ENCODE results near the gene RPH3AL.
A peak's percentile ranks its signal among the peaks of the same experiment; 100 is the strongest.
"Not testable (repeated sequence)": the region's sequence is repeated elsewhere in the genome, so short reads cannot be mapped to it uniquely, and the experiment has no call there.

The RPH3AL gene

DNA sequence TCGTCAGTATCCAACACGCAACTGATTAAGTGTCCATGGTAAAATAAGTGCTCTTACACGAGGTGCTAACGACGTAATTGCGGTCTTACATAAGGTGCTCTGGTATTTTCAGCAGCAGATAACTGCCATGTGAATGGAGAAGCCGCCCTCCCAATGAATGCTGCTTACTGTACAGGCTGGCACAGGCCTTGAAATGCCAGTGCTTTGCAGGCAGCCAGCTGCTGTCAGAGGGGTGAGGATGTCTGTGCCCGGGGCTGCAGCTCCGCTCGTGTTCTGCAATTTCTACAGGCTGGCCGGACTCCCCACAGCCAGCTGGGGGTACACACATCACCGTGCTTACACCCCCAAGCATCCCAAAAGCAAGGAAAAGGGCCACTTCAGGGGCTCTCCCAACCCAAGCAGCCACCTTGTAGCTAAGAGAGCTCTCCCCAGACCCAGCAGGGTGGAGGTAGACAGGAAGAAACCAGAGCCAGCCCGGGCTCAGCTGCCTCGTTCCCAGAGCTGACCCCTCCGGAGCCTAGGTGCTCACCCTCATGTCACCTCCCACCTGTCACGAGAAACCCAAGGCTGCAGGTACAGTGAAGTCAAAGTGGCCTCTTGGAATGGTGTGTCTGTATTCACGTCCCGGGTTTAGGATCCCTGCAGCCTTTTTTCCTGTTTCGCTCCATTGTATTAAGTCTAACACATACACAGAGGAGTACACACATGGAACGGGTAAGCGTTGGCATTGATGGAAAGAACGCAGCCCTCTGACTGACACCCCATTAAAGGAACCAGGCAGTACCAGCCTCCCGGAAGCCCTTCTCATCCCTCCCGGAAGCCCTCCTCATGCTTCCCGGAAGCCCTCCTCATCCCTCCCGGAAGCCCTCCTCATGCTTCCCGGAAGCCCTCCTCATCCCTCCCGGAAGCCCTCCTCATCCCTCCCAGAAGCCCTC is 27.2 kb upstream of the RPH3AL start:
- no peak for DNase-seq

DNA sequence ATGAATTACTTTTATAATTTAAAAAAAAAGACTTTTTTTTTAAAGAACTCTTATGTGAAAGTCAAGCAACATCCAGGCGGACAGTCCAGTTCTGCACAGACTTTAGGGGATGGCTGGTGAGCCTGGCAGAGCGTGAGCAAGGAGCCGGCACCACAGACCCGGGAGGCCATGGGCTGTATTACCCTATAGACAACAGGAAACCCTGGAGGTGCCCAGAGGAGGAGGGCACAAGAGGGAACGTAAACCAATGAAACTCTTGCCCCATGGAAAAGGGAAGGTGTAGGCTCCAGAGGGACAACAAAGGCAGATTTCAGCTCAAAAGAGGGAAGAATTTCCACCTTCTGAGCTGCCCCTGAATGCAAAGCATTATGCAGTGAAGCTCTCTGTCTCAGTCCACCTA is 25.5 kb upstream of the RPH3AL start:
- DNase-seq: no peak

DNA sequence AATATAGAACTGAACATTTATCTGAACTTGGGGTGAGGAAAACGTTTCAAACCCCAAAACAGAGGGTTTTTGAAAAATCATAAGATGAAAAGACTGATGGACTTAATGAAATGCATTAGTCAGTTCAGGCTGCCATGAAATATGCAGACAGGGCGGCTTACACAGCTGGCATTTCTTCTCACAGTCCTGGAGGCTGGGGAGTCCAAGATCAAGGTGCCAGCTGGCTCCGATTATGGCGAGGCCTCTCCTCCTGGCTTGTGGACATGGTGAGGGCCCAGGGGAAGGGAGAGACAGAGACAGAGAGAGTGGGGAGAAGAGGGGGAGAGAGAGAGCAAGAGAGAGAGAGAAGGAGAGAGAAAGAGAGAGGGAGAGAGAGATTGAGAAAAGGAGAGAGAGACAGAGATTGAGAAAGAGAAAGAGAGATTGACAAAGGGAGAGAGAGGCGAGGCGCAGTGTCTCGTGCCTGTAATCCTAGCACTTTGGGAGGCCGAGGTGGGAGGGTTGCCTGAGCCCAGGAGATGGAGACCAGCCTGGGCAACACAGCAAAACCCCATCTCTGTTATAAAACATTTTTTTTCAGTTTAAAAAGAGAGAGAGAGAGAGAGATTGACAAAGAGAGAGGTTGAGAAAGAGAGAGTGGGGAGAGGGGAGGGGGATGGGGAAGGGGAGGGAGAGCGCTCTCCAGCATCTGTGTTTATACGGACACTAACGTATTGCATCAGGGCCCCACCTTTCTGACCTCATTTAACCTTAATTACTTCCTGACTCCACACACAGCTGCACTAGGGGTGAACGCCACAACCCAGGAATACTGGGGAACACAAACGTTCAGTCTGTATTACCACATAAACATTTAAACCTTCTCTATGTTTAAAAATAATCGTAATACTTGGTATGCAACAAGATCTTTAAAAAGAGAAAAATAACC is 24.6 kb upstream of the RPH3AL start:
- peak in 2 of 14 donors; percentile 6 to 22 for DNase-seq

DNA sequence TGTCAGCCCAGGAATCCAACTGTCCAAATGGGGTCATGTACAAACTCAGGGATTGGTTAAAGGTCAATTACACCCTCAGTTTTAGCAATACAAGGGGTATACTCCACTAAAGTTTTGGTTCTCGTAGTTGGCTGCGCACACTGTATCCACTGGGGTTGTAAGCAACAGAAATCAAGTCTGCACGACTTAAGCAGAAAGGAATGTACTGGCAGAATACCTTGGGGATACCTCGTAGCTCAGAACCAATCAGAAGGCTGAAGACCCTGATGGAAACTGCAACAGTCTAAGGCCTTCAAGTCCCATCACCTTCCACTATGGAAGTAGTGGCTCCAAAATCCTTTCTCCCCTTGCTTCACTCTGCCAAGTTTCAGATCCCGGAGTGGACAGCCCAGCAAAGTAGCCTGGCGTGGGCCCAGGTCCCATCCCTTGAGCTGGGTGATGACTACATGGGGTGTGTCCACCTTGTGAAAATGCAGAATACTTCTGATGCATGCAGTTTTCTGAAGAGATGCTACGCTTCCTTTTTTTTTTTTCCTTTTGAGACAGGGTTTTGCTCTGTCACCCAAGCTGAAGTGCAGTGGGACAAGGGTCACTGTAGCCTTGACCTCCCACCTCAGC is 21.1 kb upstream of the RPH3AL start:
- no peak for DNase-seq

DNA sequence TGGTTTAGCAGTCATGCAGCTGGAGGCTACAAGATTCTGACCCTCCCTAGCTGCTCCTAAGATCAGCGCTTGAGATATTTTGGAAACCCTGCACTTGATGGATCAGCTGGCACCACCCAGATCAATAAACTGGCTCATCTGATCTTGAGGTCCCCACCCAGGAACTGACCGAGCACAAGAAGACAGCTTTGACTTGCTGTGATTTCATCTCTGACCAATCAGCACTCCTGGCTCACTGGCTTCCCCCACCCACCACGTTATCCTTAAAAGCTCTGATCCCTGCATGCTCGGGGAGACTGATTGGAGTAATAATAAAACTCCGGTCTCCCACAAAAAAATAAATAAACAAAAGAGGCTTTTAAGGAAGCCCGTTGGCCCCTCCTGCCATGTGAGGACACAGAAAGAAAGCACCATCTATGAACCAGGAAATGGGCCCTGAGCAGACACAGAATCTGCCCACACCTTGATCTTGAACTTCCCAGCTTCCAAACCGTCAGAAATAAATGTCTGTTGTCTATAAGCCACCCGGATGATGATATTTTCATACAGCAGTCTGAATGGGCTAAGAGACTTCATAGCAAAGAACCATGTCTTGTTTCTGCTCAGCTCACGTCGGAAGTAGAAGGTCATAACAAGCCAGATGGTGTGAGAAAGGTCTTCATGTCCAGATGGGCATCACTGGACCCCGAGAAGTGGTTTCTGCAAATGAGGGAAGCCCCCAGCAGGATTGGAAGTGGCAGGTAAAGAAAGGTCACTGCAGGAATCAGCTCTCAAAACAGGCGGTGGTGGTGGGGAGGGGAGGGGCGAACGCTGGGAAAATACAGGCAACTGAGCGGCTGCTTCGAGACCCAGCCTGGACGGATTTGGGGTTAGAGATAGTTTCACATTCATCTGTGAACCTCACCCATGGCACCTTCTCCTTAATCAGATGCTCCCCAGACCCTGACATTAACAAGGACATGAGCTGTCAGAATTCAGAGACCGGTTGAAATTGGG is 19.8 kb upstream of the RPH3AL start:
- DNase-seq: no peak

DNA sequence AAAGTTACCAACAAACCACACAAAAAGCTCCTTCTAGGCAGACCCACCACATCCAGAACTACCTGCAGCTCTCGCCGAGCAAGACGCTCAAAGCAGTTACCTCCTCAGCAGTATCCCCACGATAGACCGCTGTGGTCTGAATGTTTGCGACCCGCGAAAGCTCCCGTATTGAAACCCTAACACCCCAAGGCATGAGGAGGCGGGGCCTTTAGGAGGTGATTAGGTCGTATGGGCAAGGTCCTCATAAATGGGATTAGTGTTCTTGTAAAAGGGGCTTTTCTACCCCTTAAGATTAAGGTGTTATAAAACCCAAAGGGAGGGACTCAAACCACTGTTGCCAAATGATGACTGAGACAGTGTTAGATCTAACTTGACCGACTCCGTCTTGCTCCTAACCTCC is 19.0 kb upstream of the RPH3AL start:
- DNase-seq: no peak

DNA sequence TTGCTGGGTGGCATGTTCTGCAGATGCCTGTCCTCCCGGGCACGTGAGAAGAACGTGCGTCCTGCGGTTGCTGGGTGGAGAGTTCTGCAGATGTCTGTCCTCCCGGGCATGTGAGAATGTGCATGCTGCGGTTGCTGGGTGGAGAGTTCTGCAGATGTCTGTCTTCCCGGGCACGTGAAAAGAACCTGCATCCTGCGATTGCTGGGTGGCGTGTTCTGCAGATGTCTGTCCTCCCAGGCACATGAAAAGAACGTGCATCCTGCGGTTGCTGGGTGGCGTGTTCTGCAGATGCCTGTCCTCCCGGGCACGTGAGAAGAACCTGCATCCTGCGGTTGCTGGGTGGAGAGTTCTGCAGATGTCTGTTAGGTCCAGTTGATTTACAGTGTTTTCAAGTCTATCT is 15.0 kb upstream of the RPH3AL start:
- DNase-seq: not testable (repeated sequence)

DNA sequence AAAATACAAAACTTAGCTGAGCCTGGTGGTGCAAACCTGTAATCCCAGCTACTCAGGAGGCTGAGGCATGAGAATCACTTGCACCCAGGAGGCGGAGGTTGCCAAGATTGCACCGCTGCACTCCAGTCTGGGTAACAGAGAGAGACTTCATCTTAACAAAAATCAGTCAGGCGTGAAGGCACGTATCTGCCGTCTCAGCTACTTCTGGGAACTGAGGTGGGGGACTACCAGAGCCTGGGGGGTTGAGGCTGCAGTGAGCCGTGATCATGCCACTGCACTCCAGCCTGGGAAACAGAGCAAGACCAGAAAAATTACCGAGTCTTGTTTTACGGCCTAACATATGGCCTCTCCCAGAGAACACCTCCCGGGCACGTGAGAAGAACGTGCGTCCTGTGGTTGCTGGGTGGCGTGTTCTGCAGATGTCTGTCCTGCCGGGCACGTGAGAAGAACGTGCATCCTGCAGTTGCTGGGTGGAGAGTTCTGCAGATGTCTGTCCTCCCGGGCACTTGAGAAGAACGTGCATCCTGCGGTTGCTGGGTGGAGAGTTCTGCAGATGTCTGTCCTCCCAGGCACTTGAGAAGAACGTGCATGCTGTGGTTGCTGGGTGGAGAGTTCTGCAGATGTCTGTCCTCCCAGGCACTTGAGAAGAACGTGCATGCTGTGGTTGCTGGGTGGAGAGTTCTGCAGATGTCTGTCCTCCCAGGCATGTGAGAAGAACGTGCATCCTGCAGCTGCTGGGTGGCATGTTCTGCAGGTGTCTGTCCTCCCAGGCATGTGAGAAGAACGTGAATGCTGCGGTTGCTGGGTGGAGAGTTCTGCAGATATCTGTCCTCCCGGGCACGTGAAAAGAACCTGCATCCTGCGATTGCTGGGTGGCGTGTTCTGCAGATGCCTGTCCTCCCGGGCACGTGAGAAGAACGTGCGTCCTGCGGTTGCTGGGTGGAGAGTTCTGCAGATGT is 14.3 kb upstream of the RPH3AL start:
- DNase-seq: not testable (repeated sequence)

DNA sequence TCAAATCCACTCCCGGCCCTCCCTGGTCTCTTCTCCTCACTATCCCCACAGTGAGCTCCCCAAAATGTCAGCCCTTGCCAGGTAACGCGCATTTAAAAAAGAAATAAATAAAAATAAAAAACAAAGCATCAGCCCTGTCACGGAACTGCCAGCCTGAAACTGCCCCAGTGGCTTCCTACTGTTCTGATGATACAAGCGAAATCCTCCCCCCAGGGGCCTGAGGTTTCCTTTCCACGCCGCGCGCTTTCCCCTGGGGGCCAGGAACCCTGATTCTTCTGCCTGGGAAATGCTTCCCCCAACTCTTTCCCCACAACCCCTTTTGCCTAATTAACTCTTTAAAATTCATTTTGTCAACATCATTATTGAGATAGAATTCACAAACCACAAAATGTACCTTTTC is 12.2 kb upstream of the RPH3AL start:
- DNase-seq: no peak

DNA sequence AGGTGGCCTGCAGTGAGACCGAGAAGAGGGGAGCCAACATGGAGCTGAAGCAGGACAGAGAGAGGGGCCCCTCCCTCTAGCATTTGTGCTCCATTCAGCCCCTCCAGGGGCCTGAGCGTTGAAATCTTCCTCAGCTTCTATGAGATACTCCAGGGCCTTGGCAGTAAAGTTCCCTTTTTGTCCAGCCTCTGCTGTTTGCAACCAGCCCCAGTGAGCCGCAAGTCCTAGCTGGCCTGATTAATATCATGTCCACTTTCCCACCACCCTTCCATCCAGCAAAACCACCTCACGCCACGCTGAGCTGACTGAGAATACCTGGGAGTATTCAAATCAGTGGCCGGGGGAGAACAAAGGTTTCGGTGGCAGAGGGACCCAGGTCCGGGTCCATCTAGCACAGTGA is 11.7 kb upstream of the RPH3AL start:
- DNase-seq: no peak

DNA sequence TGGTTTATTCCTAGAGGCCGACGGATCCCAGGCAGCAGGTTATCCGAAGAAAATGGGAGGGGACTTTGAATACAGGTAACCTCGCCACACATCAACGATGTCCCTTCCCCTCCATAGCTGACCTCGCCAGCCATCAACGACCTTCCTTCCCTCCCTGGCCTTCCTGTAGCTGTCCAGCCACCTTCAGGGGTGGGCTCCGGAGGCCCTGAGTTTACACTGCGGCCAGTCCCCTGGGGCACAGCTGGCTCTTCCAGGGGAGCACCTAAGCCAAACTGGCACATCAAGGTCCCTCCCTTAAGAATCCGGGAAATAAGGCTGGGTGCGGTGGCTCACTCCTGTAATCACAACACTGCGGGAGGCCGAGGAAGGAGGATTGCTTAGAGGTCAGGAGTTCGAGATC is 10.1 kb upstream of the RPH3AL start:
- DNase-seq: no peak

DNA sequence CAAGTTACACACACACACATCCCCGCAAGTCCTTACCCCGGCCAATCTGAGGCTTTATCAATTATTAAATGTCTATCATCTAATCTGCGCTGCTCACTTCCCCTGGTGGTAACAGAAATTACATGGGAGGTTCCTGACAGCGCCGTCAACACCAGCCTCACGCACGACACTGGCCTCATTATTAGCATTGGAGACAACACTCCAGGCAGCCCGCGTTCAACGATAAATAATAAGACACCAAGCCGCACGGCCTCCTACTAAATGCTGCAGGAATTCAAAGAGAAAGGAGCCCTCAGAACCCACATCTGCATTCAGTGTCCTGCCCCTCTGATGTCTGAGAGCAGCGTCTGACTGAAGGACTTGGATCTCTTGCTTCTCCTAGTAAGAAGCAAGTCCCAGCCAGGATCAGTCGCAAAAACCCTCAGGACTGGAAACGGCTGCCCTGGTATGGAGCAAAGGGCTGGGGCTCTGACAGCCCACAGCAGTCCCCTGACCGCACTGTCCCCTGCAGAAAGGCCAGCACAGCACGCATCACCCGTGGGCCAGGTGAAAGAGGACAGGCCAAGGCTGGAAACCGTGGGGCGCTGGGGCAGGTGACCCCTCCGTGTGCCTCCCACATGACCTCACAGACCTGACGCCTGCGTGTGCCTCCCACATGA is 7.6 kb upstream of the RPH3AL start:
- no peak for DNase-seq

DNA sequence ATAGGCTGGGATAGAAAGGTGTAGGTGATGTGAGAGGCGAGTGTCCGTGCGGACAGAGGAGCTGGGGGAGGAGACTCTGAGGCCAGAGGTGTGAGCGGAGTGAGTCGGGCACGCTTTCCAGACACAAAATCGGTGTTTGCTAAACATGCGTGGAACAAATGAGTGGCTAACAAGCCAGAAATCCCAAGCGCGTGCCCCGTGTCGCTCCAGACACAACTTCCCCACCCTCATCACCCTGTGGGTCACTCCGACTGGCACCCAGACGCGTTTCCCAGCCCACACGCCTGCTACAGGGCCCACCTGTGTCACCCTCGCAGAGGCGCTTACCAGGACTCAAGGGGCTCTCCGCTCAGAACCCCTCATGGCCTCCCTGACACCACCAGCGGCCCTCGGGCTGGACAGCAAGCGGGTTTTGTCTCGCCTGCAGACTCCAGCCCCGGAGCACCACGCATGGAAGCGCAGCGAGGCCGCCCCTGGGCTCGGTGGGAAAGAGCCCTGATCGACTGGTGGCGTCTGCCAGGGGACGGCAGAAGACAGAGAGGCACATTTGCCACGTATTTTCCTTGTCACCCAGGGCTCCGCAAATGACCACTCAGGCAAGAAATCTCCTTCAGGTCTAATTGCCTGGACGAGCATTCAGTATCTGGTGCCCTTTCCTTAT is 6.0 kb upstream of the RPH3AL start:
- DNase-seq: no peak

DNA sequence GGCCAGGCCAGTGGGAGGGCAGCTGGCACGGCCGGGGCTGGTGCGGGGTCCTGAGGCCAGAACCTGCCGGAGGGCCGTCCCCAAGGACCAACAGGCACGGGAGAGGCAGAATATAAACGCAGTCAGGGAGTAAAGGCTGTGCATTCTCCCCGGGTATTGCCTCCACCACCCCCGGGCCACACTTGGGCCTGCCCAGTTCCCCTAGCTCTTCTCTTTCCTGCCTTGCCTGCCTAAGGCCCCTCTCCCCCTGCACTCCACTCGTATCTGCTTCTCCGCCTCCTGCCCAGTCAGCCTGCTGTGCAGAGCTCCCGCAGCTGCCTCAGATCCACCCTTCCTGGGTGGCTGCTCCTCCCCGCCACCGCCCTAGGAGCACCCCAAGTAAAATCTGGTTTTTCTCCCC is 5.0 kb upstream of the RPH3AL start:
- DNase-seq: no peak

DNA sequence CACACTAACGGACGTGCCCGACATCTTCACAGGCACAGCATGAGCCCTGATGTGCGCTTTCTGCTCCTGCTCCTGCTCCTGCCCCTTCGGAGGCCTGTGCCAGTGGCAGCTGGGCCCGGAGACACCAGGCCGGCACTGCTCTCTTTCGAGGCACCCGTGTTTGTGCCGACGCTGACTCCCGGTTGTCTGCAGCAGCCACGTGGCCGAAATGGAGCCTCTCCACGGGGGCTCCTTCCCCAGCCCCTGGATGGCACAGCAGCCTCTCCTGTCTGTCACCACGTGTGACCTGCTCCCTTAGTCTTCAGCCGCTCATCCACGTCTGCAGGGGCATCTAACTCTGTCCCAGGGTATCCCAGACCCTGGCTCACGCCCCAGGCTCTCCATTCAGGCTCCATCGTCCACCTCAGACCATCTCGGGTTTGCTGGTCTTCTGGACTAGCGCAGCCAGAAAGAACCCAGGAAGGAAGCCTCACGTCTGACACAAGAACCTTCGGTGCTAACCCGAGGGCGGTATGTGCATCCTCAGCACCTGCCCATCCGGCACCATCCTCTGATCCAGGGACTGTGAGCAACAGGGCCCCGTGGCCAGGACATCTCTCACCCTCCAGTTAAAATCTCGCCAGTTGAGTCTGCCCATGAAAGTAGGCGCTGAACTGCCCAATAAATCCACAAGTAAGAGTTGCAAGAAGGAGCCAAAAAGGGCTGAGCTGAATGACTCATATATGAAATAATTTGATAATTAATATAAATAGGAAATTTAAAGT is 4.2 kb upstream of the RPH3AL start:
- DNase-seq: no peak

DNA sequence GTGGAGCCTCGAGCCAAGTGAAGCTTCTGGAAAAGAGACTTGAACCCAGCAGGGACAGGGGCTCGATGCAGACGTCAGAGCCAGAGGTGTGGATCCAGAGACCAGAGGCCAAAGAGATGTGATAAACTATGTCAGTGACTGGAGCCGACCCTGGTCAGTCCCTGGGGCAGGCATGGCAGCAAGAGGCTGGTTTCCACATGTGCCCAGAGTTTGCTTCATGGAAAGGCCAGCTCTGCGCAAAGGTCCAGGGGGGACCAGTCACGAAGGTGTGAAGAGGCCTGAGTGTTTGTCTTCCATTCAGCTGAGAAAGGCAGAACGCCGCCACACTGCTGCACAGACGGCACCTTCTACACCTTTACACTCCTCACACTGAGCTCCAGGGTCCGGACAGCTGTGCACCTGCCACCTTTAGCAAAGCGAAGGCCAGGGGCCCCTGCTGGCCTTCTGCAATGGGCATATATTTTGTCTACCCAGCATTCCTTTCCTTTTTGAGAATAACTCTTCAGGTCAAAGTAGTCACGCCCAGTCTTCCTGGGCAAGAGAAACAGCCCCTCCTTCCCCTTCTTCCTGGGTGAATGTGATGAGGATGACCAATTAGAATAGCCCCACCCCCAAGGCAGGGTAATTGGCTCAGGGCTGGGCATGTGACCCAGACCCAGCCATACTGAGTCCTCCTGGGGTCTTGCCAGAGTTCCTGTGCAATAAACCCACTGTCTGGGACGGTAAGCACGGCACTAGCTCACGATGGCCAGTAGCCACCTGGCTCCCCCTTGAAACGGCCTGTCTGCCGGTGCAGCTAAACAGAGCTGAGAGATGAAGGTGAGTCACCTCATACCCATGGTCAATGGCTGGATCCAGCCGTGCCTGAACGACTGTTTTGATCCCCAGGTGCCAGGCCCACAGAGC is 2.3 kb upstream of the RPH3AL start:
- DNase-seq: no peak

DNA sequence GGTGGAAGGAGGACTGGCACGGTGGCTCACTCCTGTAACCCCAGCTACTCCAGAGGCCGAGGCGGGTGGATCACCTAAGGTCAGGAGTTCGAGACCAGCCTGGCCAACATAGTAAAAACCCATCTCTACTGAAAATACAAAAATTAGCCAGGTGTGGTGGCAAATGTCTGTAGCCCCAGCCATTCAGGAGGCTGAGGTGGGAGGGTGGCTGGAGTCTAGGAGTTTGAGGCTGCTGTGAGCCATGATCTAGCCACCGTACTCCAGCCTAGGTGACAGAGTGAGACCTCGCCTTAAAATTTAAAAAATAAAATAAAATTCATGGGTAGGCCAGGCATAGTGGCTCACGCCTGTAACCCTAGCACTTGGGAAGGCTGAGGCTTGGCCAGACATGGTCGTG is 1.2 kb upstream of the RPH3AL start:
- DNase-seq: no peak
